Adrenal gland (tissue), 12 donors: ENCODE data around the gene RNF130. TPM values are rescaled to one million over a fixed set of nuclear protein-coding genes. Genes with fewer than 3 reads are reported as not detected.

Source experiments
- DNase-seq, 7 donors: peaks; one replicate each; pipeline ENCODE4 v3.0.0-alpha.2; 2019 to 2020
- H3K27ac ChIP-seq, 5 donors: fragments of 200-600 bp; sonication (generic) in 4 of 5; 1 replicate in 3 of 5; 2 replicates in 2 of 5; pipeline versions ENCODE4 v1.5.1 to v1.8.0; 2016 to 2020; ENCODE audit warnings: mild to moderate bottlenecking in 1 of 5
- H3K27me3 ChIP-seq: fragments of 200-600 bp; 2 replicates; pipeline ENCODE4 v1.8.0; 2021
- H3K36me3 ChIP-seq, 2 donors: fragments of 200-600 bp; replicated peaks in 1 of 2; 1 replicate in 1 of 2; 2 replicates in 1 of 2; pipeline versions ENCODE4 v1.5.1 to v1.8.0; 2018 to 2022
- H3K4me1 ChIP-seq, 2 donors: fragments of 200-600 bp; replicated peaks in 1 of 2; 1 replicate in 1 of 2; 2 replicates in 1 of 2; pipeline versions ENCODE4 v1.5.1 to v1.8.0; 2018 to 2021
- H3K4me3 ChIP-seq, 4 donors: fragments of 200-600 bp; sonication (generic) in 3 of 4; one replicate each; pipeline ENCODE4 v1.5.1; 2016 to 2018
- H3K9me3 ChIP-seq, 3 donors: fragments of 200-600 bp; sonication (generic) in 1 of 3; replicated peaks in 1 of 3; 1 replicate in 2 of 3; 2 replicates in 1 of 3; pipeline versions ENCODE4 v1.5.1 to v1.8.0; 2016 to 2021
- POLR2A ChIP-seq, 2 donors: fragments of 450-650 bp; IDR thresholded peaks; one replicate each; pipeline ENCODE4 v1.6.1; 2017; ENCODE audit warnings: antibody characterized with exemption in 2 of 2, mild to moderate bottlenecking in 2 of 2, moderate library complexity in 1 of 2
- WGBS, 4 donors: extraction: QIAGEN DNeasy Blood & Tissue Kit in 2 of 4; methylation state at CpG; one replicate each; pipeline versions ENCODE4 v1.1.5 to v1.1.7; 2013 to 2017; 5-methylcytosine and 5-hydroxymethylcytosine counted together
- intact Hi-C, 2 donors: fragments of 100-400 bp; cut with DNase I; formaldehyde crosslinking; loops; one replicate each; pipeline versions ENCODE4 v1.14.1 to v1.15.0; 2022 to 2023
- polyA plus RNA-seq, 3 donors: library from polyadenylated mRNA; stranded (reverse); fragments of 200-250 nt in 2 of 3; fragments of 350-450 nt in 1 of 3; fragmentation: Illumina TruSeq in 1 of 3; extraction: RNeasy Lipid Tissue Mini Kit (QIAGEN cat#74804) in 1 of 3; gene quantifications; one replicate each; pipeline ENCODE4 v1.2.3, GENCODE V29; 2013 to 2014
- total RNA-seq, 9 donors: library from RNA; depleted of rRNA in 4 of 9; stranded (reverse); fragments of >200 nt in 4 of 9; fragments of 120-200 nt in 1 of 9; fragmentation: NEBNext Ultra II Directional in 1 of 9; extraction: Animal tissue kit (Norgen Biotek cat#: 25700) in 1 of 9; gene quantifications; one replicate each; pipeline versions ENCODE4 v1.1.0 to v1.2.4, GENCODE V29; 2013 to 2023
- TF ChIP-seq, protein P1 (sequence below), 6 experiments: fragments of 450-650 bp in 4 of 6; fragments of 200-600 bp in 2 of 6; sonication (generic) in 1 of 6; IDR thresholded peaks; 1 replicate in 5 of 6; 2 replicates in 1 of 6; pipeline versions ENCODE4 v1.5.1 to v1.8.0; 2016 to 2021; ENCODE audit warnings: antibody characterized with exemption in 6 of 6, mild to moderate bottlenecking in 2 of 6, moderate library complexity in 1 of 6
- donor health status: healthy with polysubstance abuse.
- donor health status: Bipolar disorder and iron deficiency.
- donor health status: DM: yes; HTN: yes; CAD: no.
- donor health status: DM: no; HTN: no; CAD: no.
- donor health status: DM: no; HTN: no; CAD: no.
- donor health status: DM: yes; HTN: yes; CAD: no.

RNF130 gene
- total and polyA plus RNA-seq, 12 donors, result 36.8 to 138 (median 75.1) TPM

DNA sequence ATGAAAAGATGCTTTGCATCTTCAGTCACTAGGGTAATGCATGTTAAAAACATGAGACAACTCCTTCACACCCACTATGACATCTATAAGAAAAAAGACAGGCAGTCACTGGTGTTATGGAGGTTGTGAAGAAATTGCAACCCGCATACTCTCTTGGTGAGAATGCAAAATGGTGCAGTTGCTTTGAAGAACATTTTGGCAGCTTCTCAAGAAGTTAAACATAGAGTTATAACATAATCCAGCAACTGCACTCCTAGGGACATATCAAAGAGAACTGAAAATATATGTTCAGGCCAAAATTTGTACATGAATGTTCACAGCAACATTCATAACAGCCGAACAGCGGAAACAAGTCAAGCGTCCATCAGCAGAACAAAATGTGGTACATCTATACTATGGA is 117.6 kb downstream of the RNF130 start:
- H3K27me3 ChIP-seq, result no peaks in the 10 kb centered on the region
- 93 to 97% (median 95%) methylated on average over 4 of the region's 4 CpGs for WGBS, 4 donors
- H3K9me3 ChIP-seq, result no peaks in the 10 kb centered on the region
- TF ChIP-seq, protein P1, sequence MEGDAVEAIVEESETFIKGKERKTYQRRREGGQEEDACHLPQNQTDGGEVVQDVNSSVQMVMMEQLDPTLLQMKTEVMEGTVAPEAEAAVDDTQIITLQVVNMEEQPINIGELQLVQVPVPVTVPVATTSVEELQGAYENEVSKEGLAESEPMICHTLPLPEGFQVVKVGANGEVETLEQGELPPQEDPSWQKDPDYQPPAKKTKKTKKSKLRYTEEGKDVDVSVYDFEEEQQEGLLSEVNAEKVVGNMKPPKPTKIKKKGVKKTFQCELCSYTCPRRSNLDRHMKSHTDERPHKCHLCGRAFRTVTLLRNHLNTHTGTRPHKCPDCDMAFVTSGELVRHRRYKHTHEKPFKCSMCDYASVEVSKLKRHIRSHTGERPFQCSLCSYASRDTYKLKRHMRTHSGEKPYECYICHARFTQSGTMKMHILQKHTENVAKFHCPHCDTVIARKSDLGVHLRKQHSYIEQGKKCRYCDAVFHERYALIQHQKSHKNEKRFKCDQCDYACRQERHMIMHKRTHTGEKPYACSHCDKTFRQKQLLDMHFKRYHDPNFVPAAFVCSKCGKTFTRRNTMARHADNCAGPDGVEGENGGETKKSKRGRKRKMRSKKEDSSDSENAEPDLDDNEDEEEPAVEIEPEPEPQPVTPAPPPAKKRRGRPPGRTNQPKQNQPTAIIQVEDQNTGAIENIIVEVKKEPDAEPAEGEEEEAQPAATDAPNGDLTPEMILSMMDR (IDR thresholded peaks at IDR 0.05), result no peak
- TF ChIP-seq POLR2A (IDR thresholded peaks at IDR 0.05), result no peak
- H3K4me3 ChIP-seq, result no peak overlapping the region
- DNase-seq, result no peak
- H3K36me3 ChIP-seq, result no peaks in the 10 kb centered on the region
- no peak overlapping the region for H3K27ac ChIP-seq
- intact Hi-C loops, result no loop called here
- H3K4me1 ChIP-seq, result no peaks in the 10 kb centered on the region

DNA sequence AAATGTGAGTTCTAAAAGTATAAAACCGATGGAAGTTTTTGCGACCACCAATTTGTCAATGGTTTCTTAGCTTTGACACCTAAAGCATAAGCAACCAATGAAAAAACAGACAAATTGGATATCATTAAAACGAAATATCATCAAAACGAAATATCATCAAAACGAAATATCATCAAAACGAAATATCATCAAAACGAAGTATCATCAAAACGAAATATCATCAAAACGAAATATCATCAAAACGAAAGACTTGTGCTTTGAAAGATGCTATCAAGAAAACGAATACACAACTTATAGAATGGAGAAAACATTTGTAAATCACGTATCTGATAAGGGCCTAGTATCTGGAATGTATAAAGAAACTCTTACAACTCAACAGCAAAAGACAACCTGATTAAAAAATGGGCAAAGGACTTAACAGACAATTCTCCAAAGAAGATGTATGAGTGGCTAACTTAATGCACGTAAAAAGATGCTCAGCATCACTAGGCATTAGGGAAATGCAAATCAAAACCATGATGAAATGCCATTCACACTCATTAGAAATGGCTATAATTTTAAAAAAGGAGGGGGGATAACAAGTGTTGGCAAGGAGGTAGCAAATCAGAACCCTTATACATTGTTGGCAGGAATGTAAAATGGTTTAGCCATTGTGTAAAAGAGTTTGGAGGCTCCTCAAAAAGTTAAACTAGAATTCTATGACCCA is 134.4 kb downstream of the RNF130 start:
- intact Hi-C loops, result no loop called here
- Histone ChIP-seq H3K27me3 (no peaks in the 10 kb centered on the region), H3K27ac (no peak overlapping the region), H3K9me3 (no peaks in the 10 kb centered on the region), H3K4me1 (no peaks in the 10 kb centered on the region), H3K36me3 (no peaks in the 10 kb centered on the region), H3K4me3 (no peak overlapping the region)
- 86 to 93% (median 89%) methylated on average over 13 of the region's 13 CpGs for WGBS, 4 donors
- no peak for DNase-seq
- TF ChIP-seq, protein P1 (IDR thresholded peaks at IDR 0.05), result no peak
- TF ChIP-seq POLR2A (IDR thresholded peaks at IDR 0.05), result no peak

- 89 to 93% (median 91%) methylated on average over 8 of the region's 8 CpGs for WGBS, 4 donors
- no peak overlapping the region for H3K27ac ChIP-seq
- H3K9me3 ChIP-seq, result no peaks in the 10 kb centered on the region
- H3K36me3 ChIP-seq, result no peaks in the 10 kb centered on the region
- no peaks in the 10 kb centered on the region for H3K4me1 ChIP-seq
- DNase-seq, result no peak
- no peaks in the 10 kb centered on the region for H3K27me3 ChIP-seq
- no peak overlapping the region for H3K4me3 ChIP-seq
- intact Hi-C loops, result no loop called here
- TF ChIP-seq, protein P1 (IDR thresholded peaks at IDR 0.05), result no peak
- no peak for TF ChIP-seq POLR2A (IDR thresholded peaks at IDR 0.05)
Observed at GRCh38 chr5:179930788-179931473, 140.6 kb downstream of the RNF130 start.

- intact Hi-C loops, result no loop called here
- 81 to 91% (median 86%) methylated on average over 7 of the region's 7 CpGs for WGBS, 4 donors
- TF ChIP-seq, protein P1 (IDR thresholded peaks at IDR 0.05), result no peak
- TF ChIP-seq POLR2A (IDR thresholded peaks at IDR 0.05), result no peak
- no peak for DNase-seq
- H3K27ac ChIP-seq, result no peak overlapping the region
- no peak overlapping the region for H3K4me3 ChIP-seq
- H3K9me3 ChIP-seq, result no peaks in the 10 kb centered on the region
- H3K4me1 ChIP-seq, result no peaks in the 10 kb centered on the region
- no peaks in the 10 kb centered on the region for H3K36me3 ChIP-seq
- H3K27me3 ChIP-seq, result no peaks in the 10 kb centered on the region
Observed at GRCh38 chr5:179927824-179928223, 143.7 kb downstream of the RNF130 start.
